Skeletal muscle tissue (tissue), 4 donors: ENCODE measurements around the gene MTHFD1L. TPM values are rescaled to one million over a fixed set of nuclear protein-coding genes. Genes with fewer than 3 reads are reported as not detected.

Experiments used
- H3K27ac ChIP-seq: one replicate; pipeline ENCODE4 v1.7.0; 2013; ENCODE audit warnings: mild to moderate bottlenecking, low read depth, low read length, inconsistent platforms
- H3K27me3 ChIP-seq, 3 donors: one replicate each; pipeline ENCODE4 v1.7.0; 2013; ENCODE audit warnings: low read length in 3 of 3; ENCODE audit not compliant: control insufficient read depth in 3 of 3, insufficient read depth in 3 of 3
- H3K36me3 ChIP-seq, 3 donors: one replicate each; pipeline ENCODE4 v1.7.0; 2013; ENCODE audit warnings: low read length in 3 of 3; ENCODE audit not compliant: control insufficient read depth in 3 of 3, insufficient read depth in 3 of 3
- H3K4me1 ChIP-seq, 3 donors: one replicate each; pipeline ENCODE4 v1.7.0; 2013; ENCODE audit warnings: low read length in 3 of 3, mild to moderate bottlenecking in 3 of 3; ENCODE audit not compliant: control insufficient read depth in 3 of 3, insufficient read depth in 3 of 3
- H3K4me3 ChIP-seq, 3 donors: one replicate each; pipeline ENCODE4 v1.7.0; 2013; ENCODE audit warnings: low read length in 3 of 3
- H3K9ac ChIP-seq, 3 donors: one replicate each; pipeline ENCODE4 v1.7.0; 2013; ENCODE audit warnings: low read length in 3 of 3, mild to moderate bottlenecking in 3 of 3, moderate library complexity in 2 of 3, low read depth in 1 of 3
- H3K9me3 ChIP-seq, 3 donors: one replicate each; pipeline ENCODE4 v1.7.0; 2013; ENCODE audit warnings: low read length in 3 of 3; ENCODE audit not compliant: control insufficient read depth in 3 of 3
- total RNA-seq: library from RNA; depleted of rRNA; stranded (reverse); fragments of >200 nt; gene quantifications from one replicate; pipeline ENCODE4 v1.2.3, GENCODE V29; 2014
- donor health status: Osteomylitis.

MTHFD1L gene
- total RNA-seq, 1 donor from 2014 or later = 15.1 TPM

GRCh38 chr6:151016107-151016506 lies 150.6 kb downstream of the MTHFD1L start:
- Histone ChIP-seq H3K27ac (no peak overlapping the region), H3K27me3 (no peaks in the 10 kb centered on the region), H3K4me1 (peaks cover 0 to 3% (median 0%) of the 10 kb centered on the region in 3 donors), H3K9me3 (no peaks in the 10 kb centered on the region), H3K36me3 (no peaks in the 10 kb centered on the region), H3K4me3 (no peak overlapping the region), H3K9ac (no peak overlapping the region)

DNA sequence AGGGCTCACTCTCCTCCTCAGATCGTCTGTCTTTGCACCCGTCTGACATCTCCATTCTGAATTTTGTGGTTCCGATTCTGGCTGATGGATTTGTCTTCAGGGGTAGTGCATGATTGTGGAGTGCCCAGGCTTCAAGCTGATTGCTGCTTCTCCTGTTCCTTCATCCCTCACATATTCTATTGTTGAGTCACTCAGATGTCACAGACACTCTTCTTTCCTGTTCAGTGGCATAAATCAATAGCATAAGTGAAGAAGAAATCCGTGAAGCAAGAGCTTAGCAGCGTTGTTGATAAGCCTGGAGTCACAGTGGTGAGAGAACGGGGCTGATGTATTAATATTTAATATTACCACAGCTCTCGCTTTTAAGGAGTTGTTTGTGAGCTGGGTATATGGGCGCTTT lies 152.5 kb downstream of the MTHFD1L start:
- Histone ChIP-seq H3K27ac (no peak overlapping the region), H3K9ac (no peak overlapping the region), H3K4me3 (no peak overlapping the region), H3K9me3 (no peaks in the 10 kb centered on the region), H3K4me1 (peaks cover 0 to 3% (median 0%) of the 10 kb centered on the region in 3 donors), H3K27me3 (no peaks in the 10 kb centered on the region), H3K36me3 (no peaks in the 10 kb centered on the region)

- Histone ChIP-seq H3K4me3 (no peak overlapping the region), H3K9ac (no peak overlapping the region), H3K4me1 (peaks cover 0 to 3% (median 0%) of the 10 kb centered on the region in 3 donors), H3K27me3 (no peaks in the 10 kb centered on the region), H3K27ac (no peak overlapping the region), H3K9me3 (no peaks in the 10 kb centered on the region), H3K36me3 (no peaks in the 10 kb centered on the region)
Observed at GRCh38 chr6:151018911-151019782, 153.6 kb downstream of the MTHFD1L start.

DNA sequence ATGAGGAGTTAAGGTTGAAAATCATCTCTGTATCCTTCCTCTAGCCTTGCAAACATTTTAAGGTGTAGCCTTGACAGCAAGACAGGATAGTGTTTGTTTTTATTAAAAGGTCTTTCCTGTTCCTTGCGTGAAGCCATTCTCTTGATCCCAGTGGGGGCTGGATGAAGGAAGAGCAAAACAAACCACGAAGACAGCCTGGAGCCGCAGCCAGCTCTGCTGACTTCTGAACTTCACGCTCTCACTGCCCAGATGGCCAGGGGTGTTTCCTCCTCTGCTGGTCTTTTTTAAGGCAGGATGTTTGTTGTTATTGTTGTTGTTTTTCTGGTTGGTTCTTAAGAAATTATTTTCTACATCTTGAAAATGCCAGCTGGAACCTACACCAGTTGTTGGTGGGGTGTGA lies 156.4 kb downstream of the MTHFD1L start:
- H3K9ac ChIP-seq = no peak overlapping the region
- H3K4me1 ChIP-seq = no peaks in the 10 kb centered on the region
- no peak overlapping the region for H3K27ac ChIP-seq
- H3K4me3 ChIP-seq = no peak overlapping the region
- no peaks in the 10 kb centered on the region for H3K36me3 ChIP-seq
- H3K9me3 ChIP-seq = no peaks in the 10 kb centered on the region
- no peaks in the 10 kb centered on the region for H3K27me3 ChIP-seq

DNA sequence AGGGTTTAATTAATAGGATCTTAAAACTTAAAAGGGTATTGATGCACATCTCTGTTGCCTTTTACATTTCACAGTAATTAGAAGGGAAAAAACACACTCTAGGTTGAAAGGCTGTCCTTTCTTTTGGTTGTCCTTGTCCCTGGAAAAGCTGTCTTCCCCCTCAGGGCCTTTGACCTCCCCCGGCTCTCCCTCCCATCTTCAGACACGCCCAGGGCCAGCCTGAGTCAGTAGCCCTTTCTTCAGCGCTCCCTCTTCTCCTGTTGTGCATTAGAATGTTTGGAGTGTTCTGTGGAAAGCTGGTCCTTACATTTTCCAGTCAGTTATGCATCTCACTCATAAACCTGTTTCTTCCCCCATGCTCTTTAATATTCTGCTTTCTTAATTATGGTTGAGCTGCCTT lies 157.0 kb downstream of the MTHFD1L start:
- Histone ChIP-seq H3K36me3 (no peaks in the 10 kb centered on the region), H3K9ac (no peak overlapping the region), H3K27me3 (no peaks in the 10 kb centered on the region), H3K9me3 (no peaks in the 10 kb centered on the region), H3K4me1 (no peaks in the 10 kb centered on the region), H3K27ac (no peak overlapping the region), H3K4me3 (no peak overlapping the region)

- Histone ChIP-seq H3K9ac (no peak overlapping the region), H3K36me3 (no peaks in the 10 kb centered on the region), H3K27me3 (no peaks in the 10 kb centered on the region), H3K27ac (no peak overlapping the region), H3K4me3 (no peak overlapping the region), H3K9me3 (no peaks in the 10 kb centered on the region), H3K4me1 (no peaks in the 10 kb centered on the region)
Observed at GRCh38 chr6:151023342-151023741, 157.8 kb downstream of the MTHFD1L start.

DNA sequence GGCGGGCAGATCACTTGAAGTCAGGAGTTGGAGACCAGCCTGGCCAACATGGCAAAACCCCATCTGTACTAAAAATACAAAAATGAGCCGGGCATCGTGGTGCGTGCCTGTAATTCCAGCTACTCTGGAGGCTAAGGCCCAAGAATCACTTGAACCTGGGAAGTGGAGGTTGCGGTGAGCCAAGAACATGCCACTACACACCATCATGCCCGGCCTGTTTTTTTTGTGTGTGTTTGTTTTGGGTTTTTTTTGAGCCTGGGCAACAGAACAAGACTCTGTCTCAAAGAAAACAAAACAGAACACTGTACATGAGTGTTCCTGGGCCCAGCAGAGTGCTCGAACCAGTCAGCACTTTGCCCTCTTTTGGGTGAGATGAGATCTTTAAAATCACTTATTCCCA lies 159.1 kb downstream of the MTHFD1L start:
- H3K27me3 ChIP-seq = no peaks in the 10 kb centered on the region
- H3K9ac ChIP-seq = no peak overlapping the region
- no peaks in the 10 kb centered on the region for H3K9me3 ChIP-seq
- H3K4me1 ChIP-seq = no peaks in the 10 kb centered on the region
- no peak overlapping the region for H3K27ac ChIP-seq
- H3K36me3 ChIP-seq = no peaks in the 10 kb centered on the region
- no peak overlapping the region for H3K4me3 ChIP-seq

- H3K27ac ChIP-seq = no peak overlapping the region
- H3K9me3 ChIP-seq = no peaks in the 10 kb centered on the region
- H3K9ac ChIP-seq = no peak overlapping the region
- H3K4me3 ChIP-seq = no peak overlapping the region
- H3K36me3 ChIP-seq = no peaks in the 10 kb centered on the region
- no peaks in the 10 kb centered on the region for H3K27me3 ChIP-seq
- H3K4me1 ChIP-seq = no peaks in the 10 kb centered on the region
Observed at GRCh38 chr6:151025076-151025475, 159.6 kb downstream of the MTHFD1L start.

DNA sequence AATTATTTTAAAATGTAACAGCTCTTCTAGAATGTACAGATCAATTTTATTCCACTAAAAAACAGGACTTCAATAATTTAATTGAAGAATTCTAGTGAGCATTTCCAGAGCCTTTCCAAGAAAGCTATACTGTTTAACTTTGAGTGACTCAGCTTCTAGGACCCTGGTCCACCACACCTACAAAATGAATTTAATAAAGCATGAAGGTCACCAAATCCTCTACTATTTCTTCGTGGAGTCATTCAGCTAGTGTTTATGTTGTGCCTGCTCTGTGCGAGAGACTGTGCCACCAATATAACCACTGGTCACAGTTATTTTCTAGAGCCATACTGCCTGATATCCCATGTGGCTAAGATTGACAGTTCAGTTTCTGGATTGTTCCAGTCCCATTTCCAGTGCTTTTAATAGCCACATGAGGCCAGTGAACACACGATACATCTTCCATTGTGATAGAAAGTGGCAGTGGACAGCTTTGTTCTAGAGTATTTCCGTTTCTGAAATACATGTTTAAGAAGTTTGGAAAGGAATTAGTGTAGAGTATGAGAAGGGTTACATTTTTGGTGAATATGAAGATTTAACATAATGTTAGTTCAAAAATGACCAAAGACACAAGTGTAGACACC lies 160.7 kb downstream of the MTHFD1L start:
- H3K4me3 ChIP-seq = no peak overlapping the region
- H3K36me3 ChIP-seq = no peaks in the 10 kb centered on the region
- no peaks in the 10 kb centered on the region for H3K27me3 ChIP-seq
- H3K4me1 ChIP-seq = no peaks in the 10 kb centered on the region
- H3K9ac ChIP-seq = no peak overlapping the region
- no peaks in the 10 kb centered on the region for H3K9me3 ChIP-seq
- H3K27ac ChIP-seq = no peak overlapping the region

- Histone ChIP-seq H3K36me3 (no peaks in the 10 kb centered on the region), H3K9ac (no peak overlapping the region), H3K4me3 (no peak overlapping the region), H3K4me1 (no peaks in the 10 kb centered on the region), H3K27me3 (no peaks in the 10 kb centered on the region), H3K9me3 (no peaks in the 10 kb centered on the region), H3K27ac (no peak overlapping the region)
Observed at GRCh38 chr6:151027295-151027747, 161.8 kb downstream of the MTHFD1L start.
